Tibial nerve (tissue), 4 donors: ENCODE measurements around the gene SETD2. TPM values are rescaled to one million over a fixed set of nuclear protein-coding genes. Genes with fewer than 3 reads are reported as not detected.
A peak's percentile ranks its signal among the peaks of the same experiment; 100 is the strongest.

Experiments used
- DNase-seq, 2 donors: peaks; one replicate each; pipeline ENCODE4 v3.0.0-alpha.2; 2019; ENCODE audit warnings: low spot score in 2 of 2
- H3K27ac ChIP-seq, 4 donors: fragments of 200-600 bp; sonication (generic) in 3 of 4; one replicate each; pipeline ENCODE4 v1.5.1; 2017 to 2019; ENCODE audit warnings: mild to moderate bottlenecking in 1 of 4
- H3K27me3 ChIP-seq, 2 donors: fragments of 200-600 bp; sonication (generic) in 1 of 2; one replicate each; pipeline versions ENCODE4 v1.5.1 to v1.6.0; 2017 to 2019
- H3K36me3 ChIP-seq, 3 donors: fragments of 200-600 bp; sonication (generic); one replicate each; pipeline ENCODE4 v1.5.1; 2018 to 2019
- H3K4me1 ChIP-seq, 4 donors: fragments of 200-600 bp; sonication (generic) in 3 of 4; one replicate each; pipeline ENCODE4 v1.5.1; 2017 to 2019
- H3K4me3 ChIP-seq, 4 donors: fragments of 200-600 bp; sonication (generic) in 3 of 4; one replicate each; pipeline ENCODE4 v1.5.1; 2017 to 2019; ENCODE audit warnings: mild to moderate bottlenecking in 1 of 4, moderate library complexity in 1 of 4
- H3K9me3 ChIP-seq, 4 donors: fragments of 200-600 bp; sonication (generic) in 3 of 4; one replicate each; pipeline ENCODE4 v1.5.1; 2017 to 2019
- EP300 ChIP-seq, 2 donors: sonication (generic); formaldehyde crosslinking; IDR thresholded peaks; one replicate each; pipeline ENCODE4 v1.6.1; 2017; ENCODE audit warnings: antibody characterized with exemption in 2 of 2, mild to moderate bottlenecking in 1 of 2
- POLR2A ChIP-seq, 2 donors: fragments of 450-650 bp; IDR thresholded peaks; one replicate each; pipeline ENCODE4 v1.6.1; 2017; ENCODE audit warnings: antibody characterized with exemption in 2 of 2, mild to moderate bottlenecking in 2 of 2, moderate library complexity in 2 of 2
- WGBS, 2 donors: methylation state at CpG; one replicate each; pipeline ENCODE4 v1.1.5; 2018; 5-methylcytosine and 5-hydroxymethylcytosine counted together
- total RNA-seq, 4 donors: library from RNA; depleted of rRNA; stranded (reverse); fragments of >200 nt; gene quantifications; one replicate each; pipeline ENCODE4 v1.1.0, GENCODE V29; 2016
- TF ChIP-seq, protein P1 (sequence below), 5 experiments: fragments of 200-600 bp in 3 of 5; fragments of 450-650 bp in 2 of 5; sonication (generic) in 3 of 5; IDR thresholded peaks; one replicate each; pipeline ENCODE4 v1.5.1; 2016 to 2019; ENCODE audit warnings: antibody characterized with exemption in 5 of 5, mild to moderate bottlenecking in 3 of 5, moderate library complexity in 2 of 5

Gene SETD2
- total RNA-seq, 4 donors from 2014 or later, result 55.5 to 69.6 (median 64.7) TPM

DNA sequence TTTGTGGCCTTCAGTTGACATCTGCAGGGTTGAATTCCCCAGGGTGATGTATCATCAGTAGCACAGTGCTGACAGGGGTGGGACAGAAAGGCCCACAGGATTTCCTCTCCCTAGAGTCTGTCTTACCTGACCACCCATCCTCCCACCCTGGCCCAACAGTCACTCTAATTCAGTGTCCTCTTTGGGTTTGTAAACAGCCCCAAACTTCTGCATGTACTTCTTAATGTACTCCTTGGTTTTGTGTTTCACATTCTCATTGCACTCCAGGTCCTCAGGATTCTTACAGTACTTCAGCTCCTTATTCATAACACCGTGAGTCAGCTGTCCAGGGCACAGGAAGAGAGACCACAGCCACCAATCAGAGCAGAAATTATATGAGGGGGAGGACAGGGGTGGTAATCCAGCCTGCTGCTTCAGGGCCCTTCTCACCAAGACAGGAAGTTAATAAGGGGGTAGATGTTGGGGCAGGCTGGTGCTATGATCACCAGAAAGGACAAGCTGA, 146.9 kb downstream of the SETD2 start:
- no peak overlapping the region for H3K4me3 ChIP-seq
- no peaks in the 10 kb centered on the region for H3K9me3 ChIP-seq
- H3K36me3 ChIP-seq, result peaks cover 0 to 74% (median 0%) of the 10 kb centered on the region in 3 donors
- TF ChIP-seq POLR2A (IDR thresholded peaks at IDR 0.05) (no peak), EP300 (IDR thresholded peaks at IDR 0.05) (no peak)
- TF ChIP-seq, protein P1, sequence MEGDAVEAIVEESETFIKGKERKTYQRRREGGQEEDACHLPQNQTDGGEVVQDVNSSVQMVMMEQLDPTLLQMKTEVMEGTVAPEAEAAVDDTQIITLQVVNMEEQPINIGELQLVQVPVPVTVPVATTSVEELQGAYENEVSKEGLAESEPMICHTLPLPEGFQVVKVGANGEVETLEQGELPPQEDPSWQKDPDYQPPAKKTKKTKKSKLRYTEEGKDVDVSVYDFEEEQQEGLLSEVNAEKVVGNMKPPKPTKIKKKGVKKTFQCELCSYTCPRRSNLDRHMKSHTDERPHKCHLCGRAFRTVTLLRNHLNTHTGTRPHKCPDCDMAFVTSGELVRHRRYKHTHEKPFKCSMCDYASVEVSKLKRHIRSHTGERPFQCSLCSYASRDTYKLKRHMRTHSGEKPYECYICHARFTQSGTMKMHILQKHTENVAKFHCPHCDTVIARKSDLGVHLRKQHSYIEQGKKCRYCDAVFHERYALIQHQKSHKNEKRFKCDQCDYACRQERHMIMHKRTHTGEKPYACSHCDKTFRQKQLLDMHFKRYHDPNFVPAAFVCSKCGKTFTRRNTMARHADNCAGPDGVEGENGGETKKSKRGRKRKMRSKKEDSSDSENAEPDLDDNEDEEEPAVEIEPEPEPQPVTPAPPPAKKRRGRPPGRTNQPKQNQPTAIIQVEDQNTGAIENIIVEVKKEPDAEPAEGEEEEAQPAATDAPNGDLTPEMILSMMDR (IDR thresholded peaks at IDR 0.05), result no peak
- WGBS, 2 donors, result 46 to 53% methylated on average over 1 of the region's 1 CpG
- no peaks in the 10 kb centered on the region for H3K4me1 ChIP-seq
- H3K27me3 ChIP-seq, result no peaks in the 10 kb centered on the region
- DNase-seq, result no peak
- peak overlapping the region in 1 of 4 donors; percentile 10 for H3K27ac ChIP-seq

DNA sequence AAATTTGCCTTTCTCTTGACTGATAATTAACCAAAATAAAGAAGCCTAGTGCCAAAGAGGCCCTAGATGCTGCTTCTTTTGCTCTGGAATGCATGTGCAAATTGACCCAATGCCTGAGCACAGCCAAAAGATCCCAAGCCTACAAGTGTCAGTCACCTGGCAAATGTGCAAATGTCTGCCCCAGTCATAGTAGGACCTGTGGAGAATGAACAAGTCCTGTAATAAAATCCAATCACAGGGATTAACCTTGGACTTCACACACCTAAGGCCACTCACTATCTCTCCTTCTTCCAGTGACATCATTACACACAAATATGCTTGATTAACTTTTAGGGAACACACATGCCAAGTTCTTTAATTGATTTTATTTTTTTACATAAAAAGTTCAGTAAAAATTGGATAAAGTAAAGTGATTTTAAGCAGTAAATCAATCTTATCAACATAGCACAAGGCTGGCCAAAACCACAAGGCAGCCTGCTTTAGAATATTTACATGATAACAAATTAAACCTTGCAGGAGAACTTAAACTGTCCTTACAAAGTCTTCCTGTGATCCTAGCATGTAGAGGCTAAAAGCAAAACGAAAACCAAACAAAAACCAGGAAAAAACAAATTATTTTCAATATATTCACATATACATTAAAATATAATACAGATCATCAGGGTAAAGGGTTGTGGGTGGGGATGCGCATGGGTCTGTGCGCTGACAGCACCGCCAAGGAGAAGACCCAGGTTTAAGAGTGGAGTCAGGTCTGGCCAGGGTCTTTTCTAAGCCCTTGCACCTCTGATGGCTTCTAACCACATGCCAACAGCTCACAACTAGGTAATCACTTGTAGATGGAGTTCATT, 147.6 kb downstream of the SETD2 start:
- no peaks in the 10 kb centered on the region for H3K4me1 ChIP-seq
- no peak for DNase-seq
- 91% methylated on average over 4 of the region's 4 CpGs for WGBS, 2 donors
- TF ChIP-seq EP300 (IDR thresholded peaks at IDR 0.05) (no peak), POLR2A (IDR thresholded peaks at IDR 0.05) (no peak)
- TF ChIP-seq, protein P1 (IDR thresholded peaks at IDR 0.05), result no peak
- peaks cover 0 to 74% (median 0%) of the 10 kb centered on the region in 3 donors for H3K36me3 ChIP-seq
- no peaks in the 10 kb centered on the region for H3K9me3 ChIP-seq
- no peaks in the 10 kb centered on the region for H3K27me3 ChIP-seq
- no peak overlapping the region for H3K4me3 ChIP-seq
- H3K27ac ChIP-seq, result no peak overlapping the region

DNA sequence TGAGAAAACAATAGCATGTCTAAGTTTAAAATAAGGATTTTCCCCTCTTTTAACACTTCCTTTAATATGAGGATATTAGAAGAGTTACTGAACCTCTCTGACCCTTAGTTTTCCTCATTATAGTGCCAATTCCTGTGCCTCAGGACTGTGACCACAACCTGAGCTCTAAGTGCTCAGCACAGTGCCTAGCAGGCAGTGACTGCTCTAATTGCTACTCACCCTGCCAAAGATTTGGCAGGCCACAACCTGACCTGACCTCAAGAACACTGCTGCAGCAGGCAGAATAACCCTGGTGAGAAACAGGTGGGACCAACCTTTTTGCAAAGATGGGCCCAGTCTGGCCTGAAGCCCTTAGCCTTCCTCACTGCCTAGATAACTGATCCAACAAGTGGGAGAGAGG, 148.8 kb downstream of the SETD2 start:
- H3K36me3 ChIP-seq, result peaks cover 0 to 71% (median 0%) of the 10 kb centered on the region in 3 donors
- no peak for DNase-seq
- no peak overlapping the region for H3K4me3 ChIP-seq
- no peaks in the 10 kb centered on the region for H3K9me3 ChIP-seq
- H3K27ac ChIP-seq, result no peak overlapping the region
- H3K27me3 ChIP-seq, result no peaks in the 10 kb centered on the region
- peaks cover 0 to 3% (median 0%) of the 10 kb centered on the region in 4 donors for H3K4me1 ChIP-seq
- TF ChIP-seq, protein P1 (IDR thresholded peaks at IDR 0.05), result no peak
- no peak for TF ChIP-seq EP300 (IDR thresholded peaks at IDR 0.05)
- no peak for TF ChIP-seq POLR2A (IDR thresholded peaks at IDR 0.05)

DNA sequence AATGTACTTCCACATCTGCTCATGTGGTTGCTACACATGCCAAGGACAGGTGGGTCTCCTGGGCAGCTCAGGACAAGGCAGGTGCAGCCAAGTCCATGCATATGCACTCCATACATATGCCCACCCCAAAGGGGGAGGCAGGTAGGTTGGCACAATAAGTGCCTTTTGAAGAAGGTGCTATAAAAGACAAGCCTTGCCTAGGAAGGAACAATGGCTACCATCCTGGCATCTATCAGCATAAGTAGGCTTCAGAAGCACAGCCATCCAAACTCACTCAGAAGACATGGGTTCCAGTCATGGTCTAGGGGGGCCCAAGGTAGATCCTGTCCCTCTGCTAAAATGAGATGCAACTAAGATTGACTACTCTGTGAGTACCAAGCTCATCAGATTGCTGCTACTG, 149.9 kb downstream of the SETD2 start:
- H3K36me3 ChIP-seq, result peaks cover 0 to 62% (median 0%) of the 10 kb centered on the region in 3 donors
- DNase-seq, result no peak

More for the DNA sequence above, 149.9 kb downstream of the SETD2 start:
- Histone ChIP-seq H3K4me3 (no peak overlapping the region), H3K27ac (no peak overlapping the region), H3K4me1 (peaks cover 0 to 10% (median 2%) of the 10 kb centered on the region in 4 donors), H3K27me3 (no peaks in the 10 kb centered on the region), H3K9me3 (no peaks in the 10 kb centered on the region)
- TF ChIP-seq EP300 (IDR thresholded peaks at IDR 0.05) (no peak), POLR2A (IDR thresholded peaks at IDR 0.05) (no peak)
- TF ChIP-seq, protein P1 (IDR thresholded peaks at IDR 0.05), result no peak
